Hepatocyte (in vitro differentiated cells): ENCODE measurements around the gene TRIM39. TPM values are rescaled to one million over a fixed set of nuclear protein-coding genes. Genes with fewer than 3 reads are reported as not detected.

ENCODE experiments used
- DNase-seq: peaks from one replicate; pipeline ENCODE4 v3.0.0-alpha.2; 2016; ENCODE audit warnings: low spot score
- H2AFZ ChIP-seq: fragments of 200-600 bp; sonication (generic); 2 replicates; pipeline ENCODE4 v1.6.0; 2016; ENCODE audit warnings: antibody characterized with exemption, mild to moderate bottlenecking
- H3K27ac ChIP-seq: fragments of 200-600 bp; sonication (generic); 2 replicates; pipeline ENCODE4 v1.5.1; 2016; ENCODE audit warnings: mild to moderate bottlenecking
- H3K27me3 ChIP-seq: fragments of 200-600 bp; sonication (generic); 2 replicates; pipeline ENCODE4 v1.6.1; 2016
- H3K36me3 ChIP-seq: fragments of 200-600 bp; sonication (generic); replicated peaks from 2 replicates; pipeline ENCODE4 v1.5.1; 2016; ENCODE audit warnings: low read depth; ENCODE audit not compliant: insufficient read depth
- H3K4me1 ChIP-seq: fragments of 200-600 bp; sonication (generic); 2 replicates; pipeline ENCODE4 v1.5.1; 2016; ENCODE audit warnings: mild to moderate bottlenecking, moderate library complexity; ENCODE audit not compliant: insufficient read depth
- H3K4me2 ChIP-seq: fragments of 200-600 bp; sonication (generic); 2 replicates; pipeline ENCODE4 v1.6.0; 2016
- H3K4me3 ChIP-seq: fragments of 200-600 bp; sonication (generic); 2 replicates; pipeline ENCODE4 v1.5.1; 2016; ENCODE audit warnings: mild to moderate bottlenecking
- H3K79me2 ChIP-seq: fragments of 200-600 bp; sonication (generic); 2 replicates; pipeline ENCODE4 v1.6.0; 2017; ENCODE audit warnings: mild to moderate bottlenecking
- H3K9me2 ChIP-seq: fragments of 200-600 bp; sonication (generic); replicated peaks from 2 replicates; pipeline ENCODE4 v1.6.0; 2017; ENCODE audit warnings: mild to moderate bottlenecking; ENCODE audit not compliant: insufficient read depth
- H3K9me3 ChIP-seq: fragments of 200-600 bp; sonication (generic); 2 replicates; pipeline ENCODE4 v1.5.1; 2016; ENCODE audit warnings: low read depth, mild to moderate bottlenecking
- H4K20me1 ChIP-seq: fragments of 200-600 bp; sonication (generic); 2 replicates; pipeline ENCODE4 v1.6.0; 2016; ENCODE audit warnings: mild to moderate bottlenecking; ENCODE audit not compliant: insufficient read depth, poor library complexity, severe bottlenecking
- EZH2 ChIP-seq: fragments of 200-600 bp; sonication (generic); IDR thresholded peaks from 2 replicates; pipeline ENCODE4 v1.6.1; 2016; ENCODE audit warnings: antibody characterized with exemption, mild to moderate bottlenecking, borderline replicate concordance
- EZH2phosphoT487 ChIP-seq: fragments of 200-600 bp; sonication (generic); IDR thresholded peaks from one replicate; pipeline ENCODE4 v1.6.1; 2018; ENCODE audit warnings: antibody characterized with exemption, mild to moderate bottlenecking, low read depth, moderate library complexity; ENCODE audit not compliant: unreplicated experiment, severe bottlenecking
- WGBS: methylation state at CpG from one replicate; pipeline ENCODE4 v1.1.6; 2016; ENCODE audit warnings: low lambda C conversion rate; ENCODE audit errors: missing lambda C conversion rate; 5-methylcytosine and 5-hydroxymethylcytosine counted together
- polyA plus RNA-seq: library from polyadenylated mRNA; unstranded; fragments of >200 nt; fragmentation: Nextera tagmentation; extraction: Ambion mirVana; gene quantifications from 2 replicates; pipeline ENCODE4 v1.2.1, GENCODE V29; 2016
- total RNA-seq: library from RNA; depleted of rRNA; stranded (reverse); fragments of >200 nt; gene quantifications from 2 replicates; pipeline ENCODE4 v1.2.3, GENCODE V29; 2014
- TF ChIP-seq, protein P1 (sequence below): fragments of 200-600 bp; sonication (generic); IDR thresholded peaks from 2 replicates; pipeline ENCODE4 v1.5.1; 2016; ENCODE audit warnings: antibody characterized with exemption, mild to moderate bottlenecking; ENCODE audit not compliant: poor library complexity

Gene TRIM39
- total and polyA plus RNA-seq, 2 experiments from 2014 or later, result 7.8 to 8.8 TPM

- Histone ChIP-seq H3K4me2 (no peak overlapping the region), H3K79me2 (peaks cover 4% of the 10 kb centered on the region), H3K9me2 (no peaks in the 10 kb centered on the region), H3K4me1 (peaks cover 5% of the 10 kb centered on the region), H3K4me3 (no peak overlapping the region), H3K36me3 (no peaks in the 10 kb centered on the region), H3K27me3 (no peaks in the 10 kb centered on the region), H3K9me3 (no peaks in the 10 kb centered on the region), H2AFZ (no peak overlapping the region), H4K20me1 (no peaks in the 10 kb centered on the region), H3K27ac (no peak overlapping the region)
- DNase-seq, result no peak
- TF ChIP-seq, protein P1, sequence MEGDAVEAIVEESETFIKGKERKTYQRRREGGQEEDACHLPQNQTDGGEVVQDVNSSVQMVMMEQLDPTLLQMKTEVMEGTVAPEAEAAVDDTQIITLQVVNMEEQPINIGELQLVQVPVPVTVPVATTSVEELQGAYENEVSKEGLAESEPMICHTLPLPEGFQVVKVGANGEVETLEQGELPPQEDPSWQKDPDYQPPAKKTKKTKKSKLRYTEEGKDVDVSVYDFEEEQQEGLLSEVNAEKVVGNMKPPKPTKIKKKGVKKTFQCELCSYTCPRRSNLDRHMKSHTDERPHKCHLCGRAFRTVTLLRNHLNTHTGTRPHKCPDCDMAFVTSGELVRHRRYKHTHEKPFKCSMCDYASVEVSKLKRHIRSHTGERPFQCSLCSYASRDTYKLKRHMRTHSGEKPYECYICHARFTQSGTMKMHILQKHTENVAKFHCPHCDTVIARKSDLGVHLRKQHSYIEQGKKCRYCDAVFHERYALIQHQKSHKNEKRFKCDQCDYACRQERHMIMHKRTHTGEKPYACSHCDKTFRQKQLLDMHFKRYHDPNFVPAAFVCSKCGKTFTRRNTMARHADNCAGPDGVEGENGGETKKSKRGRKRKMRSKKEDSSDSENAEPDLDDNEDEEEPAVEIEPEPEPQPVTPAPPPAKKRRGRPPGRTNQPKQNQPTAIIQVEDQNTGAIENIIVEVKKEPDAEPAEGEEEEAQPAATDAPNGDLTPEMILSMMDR, result no peak
- TF ChIP-seq EZH2, result no peak
- WGBS, result 91% methylated on average over 3 of the region's 3 CpGs
Measured at GRCh38 chr6:30341218-30341617, 14.5 kb downstream of the TRIM39 start.

GRCh38 chr6:30341728-30342127 is 15.0 kb downstream of the TRIM39 start:
- Histone ChIP-seq H3K27ac (no peak overlapping the region), H3K27me3 (no peaks in the 10 kb centered on the region), H3K4me1 (peaks cover 5% of the 10 kb centered on the region), H3K4me3 (no peak overlapping the region), H2AFZ (no peak overlapping the region), H3K36me3 (no peaks in the 10 kb centered on the region), H4K20me1 (no peaks in the 10 kb centered on the region), H3K9me2 (no peaks in the 10 kb centered on the region), H3K9me3 (no peaks in the 10 kb centered on the region), H3K4me2 (no peak overlapping the region), H3K79me2 (peaks cover 7% of the 10 kb centered on the region)
- no peak for DNase-seq
- TF ChIP-seq EZH2, result no peak
- TF ChIP-seq, protein P1, result no peak
- no peak for TF ChIP-seq EZH2phosphoT487
- 97% methylated on average over 16 of the region's 16 CpGs for WGBS

DNA sequence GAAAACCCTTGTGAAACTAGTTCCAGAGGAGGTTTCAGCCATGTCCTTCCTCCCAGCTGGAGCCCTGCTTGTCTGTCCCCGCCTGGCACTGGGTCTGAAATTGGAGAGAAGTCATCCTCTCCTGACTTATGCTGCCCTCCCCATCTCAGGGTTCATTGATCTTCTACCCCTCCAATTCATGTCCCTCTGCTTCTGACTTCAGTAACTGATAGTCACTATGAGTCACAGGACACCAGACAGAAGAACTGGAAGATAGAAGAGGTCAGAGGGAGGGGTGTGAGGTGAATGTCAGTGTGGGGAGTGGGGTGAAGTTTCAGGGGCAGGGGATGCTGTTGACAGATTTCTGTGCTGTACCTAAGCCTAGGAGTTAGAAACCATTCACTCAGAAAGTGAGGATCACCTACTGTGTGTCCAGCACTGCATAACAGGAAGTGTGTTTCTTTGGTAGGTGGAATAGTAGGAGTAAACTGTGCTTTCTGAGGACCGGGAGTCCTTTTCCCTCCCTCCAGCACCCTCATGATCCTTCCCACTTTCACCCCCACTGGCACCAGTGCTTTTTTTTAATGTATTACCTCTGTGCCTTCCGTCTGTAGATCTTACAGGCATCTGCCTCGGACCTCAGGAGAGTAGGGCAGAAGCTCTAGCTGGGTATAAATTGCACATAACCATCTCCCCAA is 17.6 kb downstream of the TRIM39 start:
- Histone ChIP-seq H3K4me3 (no peak overlapping the region), H3K9me3 (no peaks in the 10 kb centered on the region), H3K36me3 (no peaks in the 10 kb centered on the region), H3K27me3 (no peaks in the 10 kb centered on the region), H3K4me2 (peak overlapping the region; percentile 72), H3K9me2 (no peaks in the 10 kb centered on the region), H3K4me1 (peaks cover 5% of the 10 kb centered on the region), H2AFZ (peak overlapping the region; percentile 69), H4K20me1 (no peaks in the 10 kb centered on the region), H3K79me2 (peaks cover 7% of the 10 kb centered on the region), H3K27ac (no peak overlapping the region)
- 71% methylated on average over 4 of the region's 4 CpGs for WGBS
- DNase-seq, result no peak
- no peak for TF ChIP-seq EZH2
- no peak for TF ChIP-seq EZH2phosphoT487
- TF ChIP-seq, protein P1, result no peak
